GM23338 (cell line): Measurements from ENCODE around the gene BAHCC1. TPM values are rescaled to one million over a fixed set of nuclear protein-coding genes. Genes with fewer than 3 reads are reported as not detected.

Experiments used
- ATAC-seq: fragments of 200-7000 bp; cut with Tn5 transposase; 3 replicates; pipeline ENCODE4 v1.9.1; 2020
- DNase-seq: peaks from one replicate; pipeline ENCODE4 v3.0.0-alpha.2; 2015; ENCODE audit warnings: low spot score
- H2AFZ ChIP-seq: fragments of 200-600 bp; sonication (generic); 2 replicates; pipeline ENCODE4 v1.8.0; 2016; ENCODE audit warnings: antibody characterized with exemption, mild to moderate bottlenecking, moderate library complexity
- H3F3A ChIP-seq: fragments of 200-600 bp; sonication (generic); replicated peaks from 2 replicates; pipeline ENCODE4 v1.8.0; 2017; ENCODE audit warnings: antibody characterized with exemption, mixed run types, low read depth
- H3K27ac ChIP-seq: fragments of 200-600 bp; sonication (generic); 2 replicates; pipeline ENCODE4 v1.6.1; 2016; ENCODE audit warnings: low read depth
- H3K27me3 ChIP-seq: fragments of 200-600 bp; sonication (generic); 2 replicates; pipeline ENCODE4 v1.8.0; 2016; ENCODE audit warnings: mild to moderate bottlenecking, mixed run types, moderate library complexity; ENCODE audit not compliant: insufficient read depth
- H3K36me3 ChIP-seq: fragments of 200-600 bp; sonication (generic); 2 replicates; pipeline ENCODE4 v1.8.0; 2016; ENCODE audit warnings: mild to moderate bottlenecking; ENCODE audit not compliant: insufficient read depth
- H3K4me1 ChIP-seq: fragments of 200-600 bp; sonication (generic); 2 replicates; pipeline ENCODE4 v1.8.0; 2016; ENCODE audit warnings: mild to moderate bottlenecking, moderate library complexity; ENCODE audit not compliant: insufficient read depth
- H3K4me2 ChIP-seq: fragments of 200-600 bp; sonication (generic); 2 replicates; pipeline ENCODE4 v1.7.1; 2017; ENCODE audit warnings: mixed run types
- H3K4me3 ChIP-seq: fragments of 200-600 bp; sonication (generic); 2 replicates; pipeline ENCODE4 v1.6.1; 2016; ENCODE audit warnings: mixed run types
- H3K79me2 ChIP-seq: fragments of 200-600 bp; sonication (generic); replicated peaks from 2 replicates; pipeline ENCODE4 v1.8.0; 2017; ENCODE audit warnings: mild to moderate bottlenecking; ENCODE audit not compliant: insufficient read depth
- H3K9me2 ChIP-seq: fragments of 200-600 bp; sonication (generic); 2 replicates; pipeline ENCODE4 v1.8.0; 2017; ENCODE audit not compliant: insufficient read depth
- H4K20me1 ChIP-seq: fragments of 200-600 bp; sonication (generic); replicated peaks from 2 replicates; pipeline ENCODE4 v1.8.0; 2017; ENCODE audit warnings: mild to moderate bottlenecking; ENCODE audit not compliant: insufficient read depth
- H3K27ac Mint-ChIP-seq: 2 replicates; pipeline ENCODE4 v1.8.0; 2020; ENCODE audit warnings: inconsistent platforms, mild to moderate bottlenecking, moderate library complexity, mixed read lengths
- H3K27me3 Mint-ChIP-seq: 3 replicates; pipeline ENCODE4 v1.8.0; 2022; ENCODE audit warnings: low read depth, mild to moderate bottlenecking, moderate library complexity, mixed read lengths, inconsistent platforms; ENCODE audit not compliant: insufficient read depth, poor library complexity
- H3K36me3 Mint-ChIP-seq: 3 replicates; pipeline ENCODE4 v1.8.0; 2021; ENCODE audit warnings: low read depth, mild to moderate bottlenecking, inconsistent platforms, moderate library complexity, mixed read lengths
- H3K4me1 Mint-ChIP-seq: 3 replicates; pipeline ENCODE4 v1.8.0; 2020; ENCODE audit warnings: mild to moderate bottlenecking, inconsistent platforms, mixed read lengths
- H3K4me3 Mint-ChIP-seq: 3 replicates; pipeline ENCODE4 v1.8.0; 2021; ENCODE audit warnings: moderate library complexity, mild to moderate bottlenecking, inconsistent platforms, mixed read lengths
- H3K9me3 Mint-ChIP-seq: 3 replicates; pipeline ENCODE4 v1.8.0; 2020; ENCODE audit warnings: moderate library complexity, mild to moderate bottlenecking, inconsistent platforms, mixed read lengths
- CTCF ChIP-seq, 2 experiments: fragments of 200-600 bp in 1 of 2; sonication (generic) in 1 of 2; conservative IDR thresholded peaks; 2 replicates each; pipeline versions ENCODE4 v1.5.1 to v1.6.1; 2016 to 2017; ENCODE audit warnings: antibody characterized with exemption in 2 of 2, low read depth in 2 of 2, mild to moderate bottlenecking in 2 of 2, moderate library complexity in 1 of 2
- EZH2 ChIP-seq: fragments of 200-600 bp; sonication (generic); IDR thresholded peaks from one replicate; pipeline ENCODE4 v1.8.0; 2017; ENCODE audit warnings: antibody characterized with exemption, mild to moderate bottlenecking, low read depth; ENCODE audit not compliant: unreplicated experiment
- EZH2phosphoT487 ChIP-seq: fragments of 200-600 bp; sonication (generic); IDR thresholded peaks from one replicate; pipeline ENCODE4 v1.8.1; 2018; ENCODE audit warnings: antibody characterized with exemption; ENCODE audit not compliant: unreplicated experiment
- NANOG ChIP-seq: IDR thresholded peaks from 2 replicates; pipeline ENCODE4 v1.6.1; 2016; ENCODE audit warnings: antibody characterized with exemption, borderline replicate concordance
- POLR2AphosphoS5 ChIP-seq: IDR thresholded peaks from 2 replicates; pipeline ENCODE4 v1.6.1; 2016; ENCODE audit warnings: antibody characterized with exemption, low read depth
- STAT1 ChIP-seq: IDR thresholded peaks from one replicate; pipeline ENCODE4 v1.6.1; 2016; ENCODE audit warnings: antibody characterized with exemption; ENCODE audit not compliant: unreplicated experiment
- ZNF114 ChIP-seq: fragments of 250-450 bp; sonication (Bioruptor Pico); IDR thresholded peaks from 2 replicates; pipeline ENCODE4 v1.5.0; 2020; ENCODE audit warnings: mild to moderate bottlenecking, moderate library complexity
- ZNF462 ChIP-seq: fragments of 250-450 bp; sonication (Bioruptor Pico); IDR thresholded peaks from 2 replicates; pipeline ENCODE4 v1.5.0; 2020; ENCODE audit warnings: mild to moderate bottlenecking, moderate library complexity
- polyA plus RNA-seq: library from polyadenylated mRNA; unstranded; fragments of >200 nt; fragmentation: Nextera tagmentation; extraction: Ambion mirVana; gene quantifications from 2 replicates; pipeline ENCODE4 v1.2.1, GENCODE V29; 2016
- total RNA-seq: library from RNA; depleted of rRNA; stranded (reverse); fragments of >200 nt; shearing (Covaris generic); gene quantifications from 2 replicates; pipeline ENCODE4 v1.2.3, GENCODE V29; 2014

Gene BAHCC1
- total and polyA plus RNA-seq, 2 experiments from 2014 or later, result 0.24 to 1.1 TPM

DNA sequence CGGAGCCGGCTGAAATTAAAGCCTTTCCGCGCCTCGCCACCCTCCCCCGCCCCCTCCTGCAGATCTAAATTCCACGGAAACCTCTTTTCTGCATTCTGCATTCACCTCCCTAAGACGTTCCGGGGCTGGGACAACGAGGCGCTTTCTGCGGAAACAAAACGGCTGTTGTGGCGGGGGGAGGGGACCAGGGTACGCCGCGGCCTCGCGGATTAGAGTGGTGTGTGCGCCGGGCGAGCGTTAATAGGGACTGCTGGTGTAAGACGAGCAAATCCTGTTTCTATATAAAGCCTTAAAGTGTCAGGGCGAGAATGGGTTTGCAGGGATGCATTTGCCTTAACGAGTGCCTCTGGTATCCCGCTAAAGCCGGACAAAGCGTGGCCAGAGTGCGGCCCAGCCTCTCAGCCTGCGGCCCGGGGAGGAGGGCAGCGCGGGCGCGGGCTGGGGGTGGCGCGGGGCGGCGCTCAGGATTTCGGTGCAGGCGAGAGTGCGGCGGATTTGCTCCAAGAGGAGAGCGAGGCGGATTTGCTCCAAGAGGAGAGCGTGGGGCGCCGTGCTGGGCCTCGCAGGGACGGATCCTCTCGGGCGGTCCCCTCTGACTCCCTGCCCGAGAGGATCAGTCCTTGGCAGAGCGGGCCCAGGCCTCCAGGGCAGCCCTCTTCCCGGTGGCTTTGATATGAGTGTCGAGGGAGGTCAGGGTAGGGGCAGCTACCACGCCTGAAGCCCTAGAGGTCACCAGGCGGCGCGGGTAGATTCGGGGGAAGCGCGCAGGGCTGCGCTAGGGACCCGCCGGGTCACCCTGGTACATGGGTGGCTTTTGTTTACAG is 5.1 kb downstream of the BAHCC1 start:
- peak overlapping the region; percentile 58 for H3K4me3 ChIP-seq
- peaks cover 2% of the 10 kb centered on the region; the same call in 1 of the 3 replicates for H3K36me3 Mint-ChIP-seq
- peaks cover 42% of the 10 kb centered on the region for H3K4me1 ChIP-seq
- no peaks in the 10 kb centered on the region for H4K20me1 ChIP-seq
- peak overlapping the region; percentile 84 for H3K4me2 ChIP-seq
- no peaks in the 10 kb centered on the region for H3K36me3 ChIP-seq
- H3K79me2 ChIP-seq, result no peaks in the 10 kb centered on the region
- no peaks in the 10 kb centered on the region for H3K9me2 ChIP-seq
- TF ChIP-seq STAT1 (no peak), EZH2 (peak; percentile 95), EZH2phosphoT487 (no peak), ZNF462 (CRISPR knock-in tag) (no peak), POLR2AphosphoS5 (no peak), ZNF114 (CRISPR knock-in tag) (no peak), NANOG (no peak), CTCF (conservative IDR thresholded peaks at IDR 0.05; ENCODE audit: low read depth in 2 of 2) (no peak)
- peaks cover 46% of the 10 kb centered on the region for H3K4me1 Mint-ChIP-seq
- peak overlapping the region; percentile 93 for H2AFZ ChIP-seq
- H3K4me3 Mint-ChIP-seq, result peak overlapping the region; percentile 69
- no peak overlapping the region for H3K27ac ChIP-seq
- H3K27ac Mint-ChIP-seq, result no peak overlapping the region
- H3K27me3 ChIP-seq, result peaks cover 90% of the 10 kb centered on the region
- ATAC-seq (peak; percentile 0), DNase-seq (peak; percentile 77)
- peaks cover 14% of the 10 kb centered on the region for H3F3A ChIP-seq
- H3K27me3 Mint-ChIP-seq, result peaks cover 71% of the 10 kb centered on the region
- peaks cover 3% of the 10 kb centered on the region; the same call in 1 of the 3 replicates for H3K9me3 Mint-ChIP-seq
